Heart right ventricle (tissue), 16 donors: ENCODE measurements around the gene ATP2B1. TPM values are rescaled to one million over a fixed set of nuclear protein-coding genes. Genes with fewer than 3 reads are reported as not detected.
A peak's percentile ranks its signal among the peaks of the same experiment; 100 is the strongest.

Experiments used
- ATAC-seq, 8 donors: fragments of 200-7000 bp; cut with Tn5 transposase; one replicate each; pipeline ENCODE4 v1.9.1; 2020; ENCODE audit warnings: mild to moderate bottlenecking in 8 of 8, moderate library complexity in 8 of 8, moderate number of reproducible peaks in 1 of 8
- DNase-seq, 2 donors: peaks; one replicate each; pipeline ENCODE4 v3.0.0-alpha.2; 2020
- H3K27ac ChIP-seq, 10 donors: fragments of 200-600 bp; sonication (generic) in 2 of 10; one replicate each; pipeline versions ENCODE4 v1.5.0 to v1.8.0; 2020 to 2022; ENCODE audit warnings: mild to moderate bottlenecking in 3 of 10
- H3K27me3 ChIP-seq, 7 donors: fragments of 200-600 bp; one replicate each; pipeline ENCODE4 v1.8.0; 2021 to 2022; ENCODE audit warnings: mild to moderate bottlenecking in 2 of 7
- H3K36me3 ChIP-seq, 9 donors: fragments of 200-600 bp; sonication (generic) in 1 of 9; one replicate each; pipeline versions ENCODE4 v1.5.0 to v1.8.0; 2020 to 2022; ENCODE audit warnings: mild to moderate bottlenecking in 2 of 9
- H3K4me1 ChIP-seq, 9 donors: fragments of 200-600 bp; sonication (generic) in 1 of 9; one replicate each; pipeline versions ENCODE4 v1.5.0 to v1.8.0; 2020 to 2022; ENCODE audit warnings: mild to moderate bottlenecking in 4 of 9
- H3K4me3 ChIP-seq, 10 donors: fragments of 200-600 bp; sonication (generic) in 2 of 10; one replicate each; pipeline versions ENCODE4 v1.5.0 to v1.8.0; 2020 to 2022; ENCODE audit warnings: mild to moderate bottlenecking in 7 of 10, moderate library complexity in 2 of 10
- H3K9me3 ChIP-seq, 11 donors: fragments of 200-600 bp in 10 of 11; sonication (generic) in 2 of 11; one replicate each; pipeline versions ENCODE4 v1.5.0 to v1.8.0; 2013 to 2022; ENCODE audit warnings: mild to moderate bottlenecking in 2 of 11, control low read depth in 1 of 11, moderate library complexity in 1 of 11
- CTCF ChIP-seq, 9 donors: fragments of 200-600 bp; sonication (generic) in 2 of 9; IDR thresholded peaks; one replicate each; pipeline versions ENCODE4 v1.5.0 to v1.8.0; 2021 to 2022; ENCODE audit warnings: antibody characterized with exemption in 9 of 9, mild to moderate bottlenecking in 5 of 9, moderate library complexity in 1 of 9
- WGBS, 2 donors: extraction: QIAGEN DNeasy Blood & Tissue Kit; methylation state at CpG; one replicate each; pipeline ENCODE4 v1.1.7; 2013; ENCODE audit warnings: inconsistent platforms in 1 of 2; 5-methylcytosine and 5-hydroxymethylcytosine counted together
- intact Hi-C, 10 donors: fragments of 100-400 bp; cut with DNase I; formaldehyde crosslinking; loops; one replicate each; pipeline versions ENCODE4 v1.11.1 to v1.14.2; 2022
- polyA plus RNA-seq, 2 donors: library from polyadenylated mRNA; stranded (reverse); fragments of 200-250 nt; gene quantifications; one replicate each; pipeline ENCODE4 v1.2.3, GENCODE V29; 2013
- total RNA-seq, 10 donors: library from RNA; stranded (reverse); fragmentation: NEBNext Ultra II Directional in 3 of 10; extraction: Animal tissue kit (Norgen Biotek cat#: 25700) in 3 of 10; gene quantifications; one replicate each; pipeline versions ENCODE4 v1.2.1 to v1.2.4, GENCODE V29; 2021 to 2023
- donor health status: Arrhythmogenic right ventricular cardiomyopathy.
- donor health status: ischemic (EF 13 %, LVEDD 7.1; RV severe dilation, severe dysfunction).
- donor health status: healthy with polysubstance abuse.
- donor health status: DM: no; HTN: yes; CAD: no.
- donor health status: DM: no; HTN: no; CAD: no.
- donor health status: ischemic (EF 25% LVEDD 6.9; RV normal size, moderate dysfunction).
- donor health status: ischemic (EF 25% LVEDD 5.7; RV mildly dilated, moderate dysfunction).
- donor health status: healthy.
- donor health status: DM: yes; HTN: yes; CAD: no.
- donor health status: Ischemic cardiomyopathy.
- donor health status: ischemic (EF 35%, LVEDD 5.7; RV mildly dilated, moderate dysfunction).
- donor health status: nonischemic (EF 11% LVEDD 7.7; RV severe dilation, severe dysfunction).
- donor health status: DM: yes; HTN: yes; CAD: no.
- donor health status: PGD.
- donor health status: ischemic (EF 29% LVEDD 5.4; RV normal size, mild dysfunction).
- donor health status: nonischemic (EF 23%, LVEDD 6.1; RV moderate dilation, normal function).

Gene ATP2B1
- total and polyA plus RNA-seq, 12 donors, result 5.9 to 20.5 (median 15.2) TPM

DNA sequence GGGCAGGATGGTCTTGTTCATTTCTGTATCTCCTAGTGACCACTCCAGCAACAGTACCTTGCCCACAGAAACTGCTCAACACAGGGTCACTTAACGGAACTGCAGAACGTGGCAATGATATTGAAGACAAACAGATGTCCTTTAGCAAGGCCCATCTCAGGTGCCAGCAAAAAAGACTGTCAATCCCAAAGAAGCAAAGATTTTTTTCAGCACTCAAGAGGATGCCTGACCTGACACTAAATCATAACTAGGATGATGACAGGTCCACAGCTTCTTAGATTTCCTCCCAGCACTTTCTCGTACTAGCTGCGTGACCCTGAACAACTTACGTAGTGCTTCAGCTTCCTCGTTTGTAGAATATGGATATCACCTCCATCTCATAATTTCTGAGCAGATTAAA, 39.4 kb downstream of the ATP2B1 start:
- DNase-seq (no peak), ATAC-seq (no peak)
- intact Hi-C loops, result no loop called here
- Histone ChIP-seq H3K27me3 (no peaks in the 10 kb centered on the region), H3K4me3 (no peak overlapping the region), H3K27ac (no peak overlapping the region), H3K4me1 (peaks cover 0 to 31% (median 19%) of the 10 kb centered on the region in 9 donors), H3K36me3 (no peaks in the 10 kb centered on the region), H3K9me3 (no peaks in the 10 kb centered on the region)
- WGBS, 2 donors, result 91 to 92% methylated on average over 6 of the region's 6 CpGs
- no peak for TF ChIP-seq CTCF (IDR thresholded peaks at IDR 0.05)

GRCh38 chr12:89665556-89665955, 43.1 kb downstream of the ATP2B1 start:
- DNase-seq (no peak), ATAC-seq (peak in 1 of 8 donors; percentile 28)
- 26 to 45% methylated on average over 1 of the region's 1 CpG for WGBS, 2 donors
- Histone ChIP-seq H3K4me3 (no peak overlapping the region), H3K36me3 (no peaks in the 10 kb centered on the region), H3K9me3 (no peaks in the 10 kb centered on the region), H3K27ac (peak overlapping the region in 1 of 10 donors; percentile 22), H3K4me1 (peaks cover 3 to 52% (median 42%) of the 10 kb centered on the region in 9 donors), H3K27me3 (no peaks in the 10 kb centered on the region)
- intact Hi-C loops, result no loop called here
- TF ChIP-seq CTCF (IDR thresholded peaks at IDR 0.05), result no peak

GRCh38 chr12:89664441-89664840, 44.2 kb downstream of the ATP2B1 start:
- WGBS, 2 donors, result 82 to 85% methylated on average over 1 of the region's 1 CpG
- ATAC-seq (no peak), DNase-seq (no peak)
- H3K36me3 ChIP-seq, result no peaks in the 10 kb centered on the region
- no peaks in the 10 kb centered on the region for H3K27me3 ChIP-seq
- TF ChIP-seq CTCF (IDR thresholded peaks at IDR 0.05), result no peak
- no peaks in the 10 kb centered on the region for H3K9me3 ChIP-seq
- H3K4me1 ChIP-seq, result peaks cover 3 to 52% (median 42%) of the 10 kb centered on the region in 9 donors
- intact Hi-C loops, result no loop called here
- no peak overlapping the region for H3K27ac ChIP-seq
- H3K4me3 ChIP-seq, result no peak overlapping the region

GRCh38 chr12:89663577-89664357, 44.9 kb downstream of the ATP2B1 start:
- H3K4me1 ChIP-seq, result peaks cover 3 to 52% (median 42%) of the 10 kb centered on the region in 9 donors
- no peaks in the 10 kb centered on the region for H3K9me3 ChIP-seq
- ATAC-seq (peak in 1 of 8 donors; percentile 13), DNase-seq (no peak)
- TF ChIP-seq CTCF (IDR thresholded peaks at IDR 0.05), result no peak
- no peaks in the 10 kb centered on the region for H3K36me3 ChIP-seq
- no peak overlapping the region for H3K4me3 ChIP-seq
- no peak overlapping the region for H3K27ac ChIP-seq
- WGBS, 2 donors, result 58 to 71% methylated on average over 4 of the region's 4 CpGs
- H3K27me3 ChIP-seq, result no peaks in the 10 kb centered on the region
- intact Hi-C loops, result loop anchor here in 1 of 10 donors (1.0 kb wide), 1 partner anchor 11 kb away; no protein-coding TSS in a partner anchor
